Astrocyte (in vitro differentiated cells and primary cell): ENCODE measurements around the gene DAP3.

Experiments
- CTCF ChIP-seq: IDR thresholded peaks from 2 replicates; pipeline ENCODE4 v1.5.1; 2011; ENCODE audit warnings: low read depth, mild to moderate bottlenecking, inconsistent platforms, low read length, moderate library complexity; ENCODE audit not compliant: insufficient read depth
- EZH2 ChIP-seq: IDR thresholded peaks from 2 replicates; pipeline ENCODE4 v1.6.1; 2012; ENCODE audit warnings: mild to moderate bottlenecking, low read length, inconsistent platforms; ENCODE audit not compliant: insufficient read depth

- no peak for TF ChIP-seq CTCF
- no peak for TF ChIP-seq EZH2
Observed at GRCh38 chr1:155740995-155741394, 52.1 kb downstream of the DAP3 start.
